Body of pancreas (tissue), 4 donors: ENCODE data around the gene EMC8. TPM values are rescaled to one million over a fixed set of nuclear protein-coding genes. Genes with fewer than 3 reads are reported as not detected.

Experiments
- ATAC-seq: fragments of 150-250 bp; one replicate; pipeline ENCODE4 v1.9.1; 2016
- DNase-seq, 4 donors: peaks; one replicate each; pipeline ENCODE4 v3.0.0-alpha.2; 2019
- H3K27ac ChIP-seq, 4 donors: fragments of 200-600 bp; sonication (generic); 1 replicate in 3 of 4; 2 replicates in 1 of 4; pipeline versions ENCODE4 v1.5.1 to v1.6.1; 2016 to 2019; ENCODE audit warnings: mild to moderate bottlenecking in 1 of 4, mixed read lengths in 1 of 4, moderate library complexity in 1 of 4
- H3K27me3 ChIP-seq, 2 donors: fragments of 200-600 bp; sonication (generic); one replicate each; pipeline ENCODE4 v1.6.0; 2016; ENCODE audit warnings: mild to moderate bottlenecking in 1 of 2
- H3K36me3 ChIP-seq, 2 donors: fragments of 200-600 bp; sonication (generic); replicated peaks in 1 of 2; 2 replicates each; pipeline ENCODE4 v1.5.1; 2016; ENCODE audit warnings: low read depth in 2 of 2; ENCODE audit not compliant: insufficient read depth in 1 of 2
- H3K4me1 ChIP-seq: fragments of 200-600 bp; sonication (generic); one replicate; pipeline ENCODE4 v1.6.0; 2016
- H3K4me3 ChIP-seq, 2 donors: fragments of 200-600 bp; sonication (generic); 1 replicate in 1 of 2; 2 replicates in 1 of 2; pipeline ENCODE4 v1.5.1; 2016 to 2019
- H3K9me3 ChIP-seq, 3 donors: fragments of 200-600 bp; sonication (generic); 1 replicate in 2 of 3; 2 replicates in 1 of 3; pipeline ENCODE4 v1.5.1; 2016
- CTCF ChIP-seq, 7 experiments: fragments of 450-650 bp in 4 of 7; fragments of 200-600 bp in 3 of 7; sonication (generic) in 3 of 7; IDR thresholded peaks; one replicate each; pipeline ENCODE4 v1.5.1; 2016 to 2019; ENCODE audit warnings: antibody characterized with exemption in 7 of 7
- POLR2A ChIP-seq, 3 donors: fragments of 450-650 bp; IDR thresholded peaks; one replicate each; pipeline ENCODE4 v1.6.1; 2016; ENCODE audit warnings: antibody characterized with exemption in 3 of 3, mild to moderate bottlenecking in 2 of 3
- WGBS, 2 donors: methylation state at CpG; one replicate each; pipeline ENCODE4 v1.1.5; 2017; 5-methylcytosine and 5-hydroxymethylcytosine counted together
- intact Hi-C: fragments of 100-400 bp; cut with DNase I; formaldehyde crosslinking; loops from one replicate; pipeline ENCODE4 v1.15.1; 2023
- total RNA-seq, 2 donors: library from RNA; depleted of rRNA; stranded (reverse); fragments of >200 nt; gene quantifications; one replicate each; pipeline ENCODE4 v1.1.0, GENCODE V29; 2016

The EMC8 gene
- total RNA-seq, 2 donors from 2014 or later = 16.3 to 30.7 TPM

GRCh38 chr16:85842848-85843247, 43.5 kb upstream of the EMC8 start:
- 84 to 85% methylated on average over 9 of the region's 9 CpGs for WGBS, 2 donors
- Histone ChIP-seq H3K4me3 (no peak overlapping the region), H3K4me1 (no peaks in the 10 kb centered on the region), H3K27ac (no peak overlapping the region), H3K27me3 (peaks cover 0 to 5% of the 10 kb centered on the region in 2 donors), H3K36me3 (no peaks in the 10 kb centered on the region), H3K9me3 (no peaks in the 10 kb centered on the region)
- intact Hi-C loops = no loop called here
- TF ChIP-seq POLR2A (IDR thresholded peaks at IDR 0.05) (no peak), CTCF (IDR thresholded peaks at IDR 0.05) (no peak)
- ATAC-seq = no peak
- DNase-seq = no peak

- H3K27ac ChIP-seq = no peak overlapping the region
- no peak overlapping the region for H3K4me3 ChIP-seq
- DNase-seq (no peak), ATAC-seq (no peak)
- H3K4me1 ChIP-seq = no peaks in the 10 kb centered on the region
- TF ChIP-seq CTCF (IDR thresholded peaks at IDR 0.05) = no peak
- TF ChIP-seq POLR2A (IDR thresholded peaks at IDR 0.05) = no peak
- 79% methylated on average over 8 to 9 of the region's 9 CpGs for WGBS, 2 donors
- H3K27me3 ChIP-seq = peaks cover 0 to 5% of the 10 kb centered on the region in 2 donors
- no peaks in the 10 kb centered on the region for H3K36me3 ChIP-seq
- no peaks in the 10 kb centered on the region for H3K9me3 ChIP-seq
- intact Hi-C loops = no loop called here
Measured at GRCh38 chr16:85842435-85842834, 43.1 kb upstream of the EMC8 start.

GRCh38 chr16:85840801-85841200, 41.5 kb upstream of the EMC8 start:
- WGBS, 2 donors = 80 to 93% methylated on average over 5 to 10 of the region's 10 CpGs
- H3K36me3 ChIP-seq = no peaks in the 10 kb centered on the region
- TF ChIP-seq POLR2A (IDR thresholded peaks at IDR 0.05) (no peak), CTCF (IDR thresholded peaks at IDR 0.05) (no peak)
- H3K27me3 ChIP-seq = peaks cover 0 to 9% of the 10 kb centered on the region in 2 donors
- ATAC-seq (no peak), DNase-seq (no peak)
- no peaks in the 10 kb centered on the region for H3K9me3 ChIP-seq
- no peaks in the 10 kb centered on the region for H3K4me1 ChIP-seq
- no peak overlapping the region for H3K4me3 ChIP-seq
- H3K27ac ChIP-seq = no peak overlapping the region
- intact Hi-C loops = no loop called here

DNA sequence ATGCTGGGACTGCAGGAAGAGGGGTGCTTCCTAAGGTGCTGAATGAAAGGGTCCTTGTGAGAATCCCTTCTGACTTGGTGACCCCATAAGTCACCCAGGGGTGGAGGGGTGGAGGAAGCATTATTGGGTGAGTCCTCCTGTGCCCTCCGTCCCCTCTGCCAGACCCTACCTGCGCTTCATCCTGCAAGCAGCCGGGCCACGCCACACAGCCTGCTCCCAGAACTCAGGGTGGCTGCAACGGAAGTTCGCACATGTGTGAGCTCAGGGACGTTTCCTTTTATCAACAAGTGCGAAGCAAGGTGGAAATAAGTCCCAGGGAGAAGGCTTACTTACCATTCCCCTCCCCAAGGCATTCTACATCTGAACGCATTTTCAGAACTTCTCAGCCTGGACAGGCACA, 41.1 kb upstream of the EMC8 start:
- intact Hi-C loops = no loop called here
- Histone ChIP-seq H3K4me3 (no peak overlapping the region), H3K9me3 (no peaks in the 10 kb centered on the region), H3K4me1 (no peaks in the 10 kb centered on the region), H3K27ac (no peak overlapping the region), H3K36me3 (no peaks in the 10 kb centered on the region), H3K27me3 (peaks cover 0 to 9% of the 10 kb centered on the region in 2 donors)
- ATAC-seq = no peak
- 79 to 80% methylated on average over 9 of the region's 9 CpGs for WGBS, 2 donors
- TF ChIP-seq POLR2A (IDR thresholded peaks at IDR 0.05) (no peak), CTCF (IDR thresholded peaks at IDR 0.05) (no peak)
- DNase-seq = no peak

DNA sequence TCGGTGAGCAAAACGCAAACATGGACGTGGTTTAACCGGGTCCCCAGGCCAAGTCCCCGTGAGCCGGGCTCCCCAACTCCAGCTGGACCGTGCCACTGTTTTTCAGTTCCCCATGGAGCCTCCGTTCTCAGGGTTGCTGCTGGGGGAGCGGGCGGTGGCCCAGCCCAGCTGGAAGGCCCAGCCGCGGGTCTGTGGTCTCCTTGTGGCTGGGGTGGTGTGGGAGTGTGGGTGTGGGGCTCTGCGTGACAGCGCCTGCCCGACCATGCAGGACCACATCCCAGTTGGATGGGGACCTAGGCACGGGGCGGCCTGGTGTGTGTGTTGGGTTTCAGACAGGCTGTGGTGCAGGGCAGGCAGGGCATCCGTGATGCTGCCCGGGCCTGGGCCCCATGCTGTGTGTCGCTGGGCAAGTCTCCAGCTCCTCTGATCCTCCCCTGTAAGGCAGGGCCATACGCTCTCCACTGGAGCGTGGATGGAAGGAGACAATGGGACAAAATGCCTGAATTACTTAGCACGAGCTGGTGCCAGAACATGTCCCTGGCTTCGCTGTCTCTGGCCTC, 40.4 kb upstream of the EMC8 start:
- Histone ChIP-seq H3K4me3 (no peak overlapping the region), H3K4me1 (no peaks in the 10 kb centered on the region), H3K27me3 (peaks cover 0 to 4% of the 10 kb centered on the region in 2 donors), H3K9me3 (no peaks in the 10 kb centered on the region), H3K27ac (no peak overlapping the region), H3K36me3 (no peaks in the 10 kb centered on the region)
- intact Hi-C loops = no loop called here
- ATAC-seq = no peak
- DNase-seq = no peak
- no peak for TF ChIP-seq CTCF (IDR thresholded peaks at IDR 0.05)
- TF ChIP-seq POLR2A (IDR thresholded peaks at IDR 0.05) = no peak
- WGBS, 2 donors = 77 to 80% methylated on average over 11 to 23 of the region's 24 CpGs
